HCT116 (cell line): Measurements from ENCODE around the gene CCL11. TPM values are rescaled to one million over a fixed set of nuclear protein-coding genes. Genes with fewer than 3 reads are reported as not detected.

Experiments used
- ATAC-seq: fragments of 200-7000 bp; cut with Tn5 transposase; 2 replicates; pipeline ENCODE4 v1.9.1; 2020; ENCODE audit warnings: mild to moderate bottlenecking, moderate library complexity
- BruUV-seq: library from RNA; stranded (reverse); fragments of 400-500 nt; replicated peaks from 2 replicates; lab custom pipeline; 2021; lab: Mats Ljungman, UMichigan
- CTCF ChIA-PET: fragments of 300-600 bp; sonication (Branson Sonifier 250); formaldehyde crosslinking; loops from one replicate; lab custom pipeline; 2021; ENCODE audit warnings: antibody characterized with exemption; lab: Charles Lee
- POLR2A ChIA-PET: fragments of 300-600, 350-600 bp; sonication (Branson Sonifier 250); formaldehyde crosslinking; loops from one replicate; lab custom pipeline; 2021; ENCODE audit warnings: antibody characterized with exemption; lab: Charles Lee
- RAD21 ChIA-PET, 2 experiments: fragments of 300-600 bp; sonication (Branson Sonifier 250); formaldehyde crosslinking; loops; one replicate each; lab custom pipeline; 2023; ENCODE audit warnings: low total read pairs in 2 of 2; ENCODE audit not compliant: uncharacterized antibody in 2 of 2, unreplicated experiment in 2 of 2, low non-redundant PET in 1 of 2; lab: Charles Lee
- DNase-seq: peaks from one replicate; pipeline ENCODE4 v3.0.0-alpha.2; 2010; ENCODE audit warnings: low read depth, low spot score
- H2AFZ ChIP-seq: fragments of 200-600 bp; shearing (Covaris generic), sonication (generic); 2 replicates; pipeline ENCODE4 v1.6.1; 2017; ENCODE audit warnings: low read depth, mixed run types, mixed read lengths, antibody characterized with exemption, low read length; ENCODE audit not compliant: poor library complexity, severe bottlenecking
- H3K27ac ChIP-seq: 2 replicates; pipeline ENCODE4 v1.5.1; 2012; ENCODE audit warnings: low read depth, low read length
- H3K27me3 ChIP-seq: fragments of 200-600 bp; sonication (generic); 2 replicates; pipeline ENCODE4 v1.6.1; 2016; ENCODE audit warnings: mixed run types, low read length, mixed read lengths; ENCODE audit not compliant: insufficient read depth
- H3K36me3 ChIP-seq, 2 experiments: fragments of 200-500 bp in 1 of 2; fragments of 200-600 bp in 1 of 2; sonication (Bioruptor generic) in 1 of 2; sonication (generic) in 1 of 2; 2 replicates each; pipeline versions ENCODE4 v1.5.1 to v1.6.1; 2014 to 2016; ENCODE audit warnings: low read length in 2 of 2, inconsistent platforms in 1 of 2, mixed read lengths in 1 of 2, mixed run types in 1 of 2; ENCODE audit not compliant: insufficient read depth in 2 of 2, control insufficient read depth in 1 of 2
- H3K4me1 ChIP-seq, 2 experiments: fragments of 200-600 bp in 1 of 2; sonication (generic) in 1 of 2; 2 replicates each; pipeline versions ENCODE4 v1.5.1 to v1.6.1; 2012 to 2017; ENCODE audit warnings: low read length in 2 of 2, inconsistent platforms in 1 of 2, mild to moderate bottlenecking in 1 of 2, mixed read lengths in 1 of 2, mixed run types in 1 of 2, moderate library complexity in 1 of 2; ENCODE audit not compliant: insufficient read depth in 2 of 2, control insufficient read depth in 1 of 2
- H3K4me2 ChIP-seq: fragments of 200-600 bp; sonication (generic); 2 replicates; pipeline ENCODE4 v1.6.1; 2017; ENCODE audit warnings: mixed run types, low read length, mixed read lengths
- H3K4me3 ChIP-seq, 2 experiments: fragments of 200-600 bp in 1 of 2; sonication (generic) in 1 of 2; replicated peaks in 1 of 2; 2 replicates each; pipeline ENCODE4 v1.5.1; 2011 to 2016; ENCODE audit warnings: low read length in 2 of 2, control low read depth in 1 of 2, low read depth in 1 of 2, mild to moderate bottlenecking in 1 of 2, mixed read lengths in 1 of 2, mixed run types in 1 of 2
- H3K79me2 ChIP-seq: fragments of 200-600 bp; sonication (generic); 2 replicates; pipeline ENCODE4 v1.6.1; 2017; ENCODE audit warnings: mild to moderate bottlenecking, mixed run types, low read length, moderate library complexity, mixed read lengths; ENCODE audit not compliant: insufficient read depth
- H3K9ac ChIP-seq: fragments of 200-600 bp; sonication (generic); 2 replicates; pipeline ENCODE4 v1.6.1; 2016; ENCODE audit warnings: low read length, mixed read lengths
- H3K9me2 ChIP-seq: fragments of 200-600 bp; sonication (generic), shearing (Covaris generic); 2 replicates; pipeline ENCODE4 v1.6.1; 2017; ENCODE audit warnings: mixed run types, mild to moderate bottlenecking, moderate library complexity; ENCODE audit not compliant: insufficient read depth
- H3K9me3 ChIP-seq, 2 experiments: fragments of 200-500 bp in 1 of 2; fragments of 200-600 bp in 1 of 2; sonication (Bioruptor generic) in 1 of 2; sonication (generic) in 1 of 2; 2 replicates each; pipeline ENCODE4 v1.6.1; 2014 to 2017; ENCODE audit warnings: low read length in 2 of 2, mixed read lengths in 2 of 2, inconsistent platforms in 1 of 2, low read depth in 1 of 2, mild to moderate bottlenecking in 1 of 2, mixed run types in 1 of 2, moderate library complexity in 1 of 2; ENCODE audit not compliant: control insufficient read depth in 1 of 2, insufficient read depth in 1 of 2
- H4K20me1 ChIP-seq: fragments of 200-600 bp; sonication (generic), shearing (Covaris generic); 2 replicates; pipeline ENCODE4 v1.6.1; 2017; ENCODE audit warnings: mixed run types, mild to moderate bottlenecking, moderate library complexity; ENCODE audit not compliant: insufficient read depth
- ATF3 ChIP-seq: IDR thresholded peaks from 2 replicates; pipeline ENCODE4 v1.6.1; 2012
- CBX3 ChIP-seq: IDR thresholded peaks from 2 replicates; pipeline ENCODE4 v1.6.1; 2012; ENCODE audit warnings: low read depth
- CTCF ChIP-seq, 3 experiments: fragments of 200-600 bp in 1 of 3; sonication (generic) in 1 of 3; IDR thresholded peaks in 2 of 3; conservative IDR thresholded peaks in 1 of 3; 2 replicates each; pipeline ENCODE4 v1.5.1; 2012 to 2017; ENCODE audit warnings: low read depth in 2 of 3, low read length in 2 of 3, antibody characterized with exemption in 1 of 3, borderline replicate concordance in 1 of 3, control low read depth in 1 of 3, mild to moderate bottlenecking in 1 of 3, mixed read lengths in 1 of 3, mixed run types in 1 of 3, moderate library complexity in 1 of 3; ENCODE audit not compliant: insufficient read depth in 1 of 3
- EGR1 ChIP-seq: IDR thresholded peaks from 2 replicates; pipeline ENCODE4 v1.6.1; 2012; ENCODE audit warnings: low read depth
- EZH2 ChIP-seq: fragments of 200-600 bp; sonication (generic); IDR thresholded peaks from 2 replicates; pipeline ENCODE4 v1.6.1; 2017; ENCODE audit warnings: antibody characterized with exemption, mixed run types
- REST ChIP-seq: IDR thresholded peaks from 2 replicates; pipeline ENCODE4 v1.6.1; 2012; ENCODE audit warnings: low read depth
- TCF7L2 ChIP-seq: IDR thresholded peaks from 2 replicates; pipeline ENCODE4 v1.7.0; 2011; ENCODE audit warnings: borderline replicate concordance, inconsistent platforms; ENCODE audit not compliant: insufficient read depth, insufficient read length; ENCODE audit errors: extremely low read depth
- ZBTB33 ChIP-seq: IDR thresholded peaks from 2 replicates; pipeline ENCODE4 v1.6.1; 2011; ENCODE audit warnings: mild to moderate bottlenecking, low read length, moderate library complexity; ENCODE audit not compliant: insufficient replicate concordance; ENCODE audit errors: extremely low read depth
- ZNF274 ChIP-seq: fragments of 200-500 bp; sonication (Bioruptor generic); IDR thresholded peaks from 2 replicates; pipeline ENCODE4 v1.6.1; 2014; ENCODE audit warnings: mild to moderate bottlenecking, low read depth, low read length, inconsistent platforms
- intact Hi-C: fragments of 100-400 bp; cut with micrococcal nuclease; formaldehyde crosslinking; loops from 2 replicates; pipeline ENCODE4 v1.10.0; 2022
- total RNA-seq: library from RNA; stranded (reverse); gene quantifications from one replicate; pipeline ENCODE4 v1.2.1, GENCODE V29; 2021; ENCODE audit not compliant: unreplicated experiment

The CCL11 gene
- total RNA-seq, 1 experiment from 2014 or later = not detected

- Histone ChIP-seq H3K9me2 (no peaks in the 10 kb centered on the region), H3K79me2 (no peaks in the 10 kb centered on the region), H3K27ac (no peak overlapping the region)
- TF ChIP-seq ZNF274 = no peak
- no peak for TF ChIP-seq EZH2
- TF ChIP-seq CTCF (IDR thresholded peaks at IDR 0.05 in 2 of 3, conservative IDR thresholded peaks at IDR 0.05 in 1 of 3; ENCODE audit: borderline replicate concordance in 1 of 3, insufficient read depth in 1 of 3, low read depth in 2 of 3, low read length in 2 of 3) = no peak
- TF ChIP-seq ZBTB33 = no peak
- no peak for TF ChIP-seq EGR1
- no peak for TF ChIP-seq TCF7L2
- TF ChIP-seq ATF3 = no peak
- TF ChIP-seq CBX3 = no peak
- TF ChIP-seq REST = no peak
- TF ChIP-seq, all 23 proteins: peak for 0
- H3K4me1 ChIP-seq = no peaks in the 10 kb centered on the region
- H2AFZ ChIP-seq = no peak overlapping the region
- RAD21 ChIA-PET = no interaction called here
- no peaks in the 10 kb centered on the region for H3K36me3 ChIP-seq
- no TSS peak for BruUV-seq
- H3K9me3 ChIP-seq = no peaks in the 10 kb centered on the region
- ATAC-seq = no peak
- intact Hi-C loops = no loop called here
- DNase-seq = no peak
- H3K4me2 ChIP-seq = no peak overlapping the region
- POLR2A ChIA-PET = no interaction called here
- no peaks in the 10 kb centered on the region for H4K20me1 ChIP-seq
- no peak overlapping the region for H3K9ac ChIP-seq
- H3K27me3 ChIP-seq = no peaks in the 10 kb centered on the region
- no peak overlapping the region for H3K4me3 ChIP-seq
- CTCF ChIA-PET = no interaction called here
These were observed 2.0 kb upstream of the CCL11 start for GRCh38 chr17:34283571-34283970.
